ENCODE results near the gene CBFB. TPM values are rescaled to one million over a fixed set of nuclear protein-coding genes. Genes with fewer than 3 reads are reported as not detected.
"Not testable (repeated sequence)": the region's sequence is repeated elsewhere in the genome, so short reads cannot be mapped to it uniquely, and the experiment has no call there.

Gene CBFB
- total RNA-seq, 1 donor from 2014 or later, result 77.1 TPM

GRCh38 chr16:67117716-67118115, 88.8 kb downstream of the CBFB start:
- H3K27me3 Mint-ChIP-seq, result no peaks in the 10 kb centered on the region
- no peak overlapping the region for H3K27ac Mint-ChIP-seq
- no peak overlapping the region for H3K4me3 Mint-ChIP-seq
- DNase-seq (ENCODE audit: extremely low spot score, unreplicated experiment), result no peak
- H3K36me3 Mint-ChIP-seq, result peaks cover 5% of the 10 kb centered on the region
- H3K4me1 Mint-ChIP-seq (ENCODE audit: unreplicated experiment), result peaks cover 5% of the 10 kb centered on the region
- H3K9me3 Mint-ChIP-seq, result no peaks in the 10 kb centered on the region
- TF ChIP-seq CTCF (conservative IDR thresholded peaks at IDR 0.05), result no peak

GRCh38 chr16:67120025-67120424, 91.1 kb downstream of the CBFB start:
- DNase-seq (ENCODE audit: extremely low spot score, unreplicated experiment), result no peak
- Mint-ChIP-seq H3K27me3 (no peaks in the 10 kb centered on the region), H3K4me1 (ENCODE audit: unreplicated experiment) (no peaks in the 10 kb centered on the region), H3K36me3 (peaks cover 4% of the 10 kb centered on the region), H3K27ac (no peak overlapping the region), H3K9me3 (no peaks in the 10 kb centered on the region), H3K4me3 (no peak overlapping the region)
- TF ChIP-seq CTCF (conservative IDR thresholded peaks at IDR 0.05), result no peak

- not testable (repeated sequence) for H3K27ac Mint-ChIP-seq; H3K9me3 Mint-ChIP-seq; H3K4me1 Mint-ChIP-seq (ENCODE audit: unreplicated experiment); H3K27me3 Mint-ChIP-seq; H3K4me3 Mint-ChIP-seq; DNase-seq (ENCODE audit: extremely low spot score, unreplicated experiment); H3K36me3 Mint-ChIP-seq
Measured at GRCh38 chr16:67122799-67123198, 93.8 kb downstream of the CBFB start.

GRCh38 chr16:67128417-67128816, 99.5 kb downstream of the CBFB start:
- no peaks in the 10 kb centered on the region for H3K27me3 Mint-ChIP-seq
- H3K9me3 Mint-ChIP-seq, result no peaks in the 10 kb centered on the region
- no peaks in the 10 kb centered on the region for H3K4me1 Mint-ChIP-seq (ENCODE audit: unreplicated experiment)
- DNase-seq (ENCODE audit: extremely low spot score, unreplicated experiment), result no peak
- no peak overlapping the region for H3K27ac Mint-ChIP-seq
- TF ChIP-seq CTCF (conservative IDR thresholded peaks at IDR 0.05), result no peak
- no peak overlapping the region for H3K4me3 Mint-ChIP-seq
- peaks cover 18% of the 10 kb centered on the region for H3K36me3 Mint-ChIP-seq

GRCh38 chr16:67128887-67129286, 99.9 kb downstream of the CBFB start:
- Mint-ChIP-seq H3K36me3 (peaks cover 13% of the 10 kb centered on the region), H3K9me3 (no peaks in the 10 kb centered on the region), H3K4me3 (no peak overlapping the region), H3K27me3 (no peaks in the 10 kb centered on the region), H3K27ac (no peak overlapping the region), H3K4me1 (ENCODE audit: unreplicated experiment) (no peaks in the 10 kb centered on the region)
- TF ChIP-seq CTCF (conservative IDR thresholded peaks at IDR 0.05), result no peak
- no peak for DNase-seq (ENCODE audit: extremely low spot score, unreplicated experiment)

GRCh38 chr16:67129422-67129821, 100.5 kb downstream of the CBFB start:
- peaks cover 13% of the 10 kb centered on the region for H3K36me3 Mint-ChIP-seq
- no peaks in the 10 kb centered on the region for H3K4me1 Mint-ChIP-seq (ENCODE audit: unreplicated experiment)
- H3K27ac Mint-ChIP-seq, result no peak overlapping the region
- H3K4me3 Mint-ChIP-seq, result no peak overlapping the region
- no peak for DNase-seq (ENCODE audit: extremely low spot score, unreplicated experiment)
- no peaks in the 10 kb centered on the region for H3K9me3 Mint-ChIP-seq
- no peaks in the 10 kb centered on the region for H3K27me3 Mint-ChIP-seq
- no peak for TF ChIP-seq CTCF (conservative IDR thresholded peaks at IDR 0.05)

Data from type B pancreatic cell (in vitro differentiated cells).